Psoas muscle (tissue), 8 donors: Measurements from ENCODE around the gene SYTL5. TPM values are rescaled to one million over a fixed set of nuclear protein-coding genes. Genes with fewer than 3 reads are reported as not detected.

ENCODE experiments used
- ATAC-seq, 4 donors: fragments of 200-7000 bp; cut with Tn5 transposase; one replicate each; pipeline ENCODE4 v1.9.1; 2020; ENCODE audit warnings: moderate library complexity in 3 of 4, mild to moderate bottlenecking in 2 of 4
- DNase-seq, 2 donors: peaks; one replicate each; pipeline ENCODE4 v3.0.0-alpha.2; 2020
- H3K27ac ChIP-seq: fragments of 200-600 bp; one replicate; pipeline ENCODE4 v1.8.0; 2022
- H3K27me3 ChIP-seq, 3 donors: fragments of 200-600 bp in 1 of 3; one replicate each; pipeline versions ENCODE4 v1.6.1 to v1.8.0; 2013 to 2022; ENCODE audit warnings: low read length in 2 of 3, mild to moderate bottlenecking in 2 of 3, moderate library complexity in 1 of 3; ENCODE audit not compliant: insufficient read depth in 3 of 3
- H3K36me3 ChIP-seq, 2 donors: fragments of 200-600 bp in 1 of 2; one replicate each; pipeline versions ENCODE4 v1.6.1 to v1.8.0; 2013 to 2022; ENCODE audit warnings: low read depth in 1 of 2, mild to moderate bottlenecking in 1 of 2, moderate library complexity in 1 of 2; ENCODE audit not compliant: insufficient read depth in 1 of 2
- H3K4me1 ChIP-seq: fragments of 200-600 bp; one replicate; pipeline ENCODE4 v1.8.0; 2022
- H3K4me3 ChIP-seq: fragments of 200-600 bp; one replicate; pipeline ENCODE4 v1.8.0; 2022; ENCODE audit warnings: mild to moderate bottlenecking
- H3K9me3 ChIP-seq: fragments of 200-600 bp; one replicate; pipeline ENCODE4 v1.8.0; 2022
- WGBS, 3 donors: extraction: QIAGEN DNeasy Blood & Tissue Kit; methylation state at CpG; one replicate each; pipeline versions ENCODE4 v1.1.6 to v1.1.7; 2013; 5-methylcytosine and 5-hydroxymethylcytosine counted together
- intact Hi-C, 2 donors: fragments of 100-400 bp; cut with DNase I; formaldehyde crosslinking; loops; one replicate each; pipeline versions ENCODE4 v1.11.0 to v1.14.2; 2022
- polyA plus RNA-seq, 3 donors: library from polyadenylated mRNA; stranded (reverse); fragments of 200-250 nt; gene quantifications; one replicate each; pipeline ENCODE4 v1.2.3, GENCODE V29; 2013
- total RNA-seq, 4 donors: library from RNA; stranded (reverse); fragmentation: NEBNext Ultra II Directional in 2 of 4; extraction: Animal tissue kit (Norgen Biotek cat#: 25700) in 2 of 4; gene quantifications; one replicate each; pipeline versions ENCODE4 v1.2.1 to v1.2.4, GENCODE V29; 2021 to 2023
- TF ChIP-seq, protein P1 (sequence below): fragments of 200-600 bp; IDR thresholded peaks from one replicate; pipeline ENCODE4 v1.8.0; 2022; ENCODE audit warnings: antibody characterized with exemption
- donor health status: healthy with polysubstance abuse.
- donor health status: DM: no; HTN: no; CAD: no; lungs with moderate emphysema.
- donor health status: Bipolar disorder and iron deficiency.
- donor health status: healthy.
- donor health status: DM: yes; HTN: yes; CAD: no.
- donor health status: DM: no; HTN: no; CAD: no.
- donor health status: DM: no; HTN: no; CAD: no.
- donor health status: DM: yes; HTN: yes; CAD: no.

SYTL5 gene
- total and polyA plus RNA-seq, 7 donors, result 0.01 TPM; not detected in 6

DNA sequence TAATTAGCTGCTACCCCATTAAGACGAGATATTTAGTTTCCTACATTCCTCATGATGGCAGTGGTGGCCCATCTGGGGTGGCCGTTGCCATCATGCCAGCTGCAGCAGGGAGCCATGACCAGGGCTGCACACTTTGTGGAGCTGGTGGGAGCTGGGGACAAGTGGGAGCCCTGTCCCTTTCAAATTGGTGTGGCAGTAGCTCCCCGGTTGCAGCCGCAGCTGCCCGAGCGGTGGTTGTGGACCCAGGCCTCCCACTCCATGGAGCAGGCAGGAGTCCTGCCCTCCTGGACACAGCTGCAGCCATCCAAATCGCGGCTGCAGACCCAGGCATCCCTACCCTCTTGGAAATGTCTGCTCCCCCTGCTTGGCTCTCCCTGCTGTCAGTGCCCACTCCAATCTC, 9.3 kb upstream of the SYTL5 start:
- intact Hi-C loops, result no loop called here
- H3K9me3 ChIP-seq, result no peaks in the 10 kb centered on the region
- H3K27ac ChIP-seq, result no peak overlapping the region
- no peaks in the 10 kb centered on the region for H3K27me3 ChIP-seq
- no peak overlapping the region for H3K4me3 ChIP-seq
- H3K36me3 ChIP-seq, result no peaks in the 10 kb centered on the region
- TF ChIP-seq, protein P1, sequence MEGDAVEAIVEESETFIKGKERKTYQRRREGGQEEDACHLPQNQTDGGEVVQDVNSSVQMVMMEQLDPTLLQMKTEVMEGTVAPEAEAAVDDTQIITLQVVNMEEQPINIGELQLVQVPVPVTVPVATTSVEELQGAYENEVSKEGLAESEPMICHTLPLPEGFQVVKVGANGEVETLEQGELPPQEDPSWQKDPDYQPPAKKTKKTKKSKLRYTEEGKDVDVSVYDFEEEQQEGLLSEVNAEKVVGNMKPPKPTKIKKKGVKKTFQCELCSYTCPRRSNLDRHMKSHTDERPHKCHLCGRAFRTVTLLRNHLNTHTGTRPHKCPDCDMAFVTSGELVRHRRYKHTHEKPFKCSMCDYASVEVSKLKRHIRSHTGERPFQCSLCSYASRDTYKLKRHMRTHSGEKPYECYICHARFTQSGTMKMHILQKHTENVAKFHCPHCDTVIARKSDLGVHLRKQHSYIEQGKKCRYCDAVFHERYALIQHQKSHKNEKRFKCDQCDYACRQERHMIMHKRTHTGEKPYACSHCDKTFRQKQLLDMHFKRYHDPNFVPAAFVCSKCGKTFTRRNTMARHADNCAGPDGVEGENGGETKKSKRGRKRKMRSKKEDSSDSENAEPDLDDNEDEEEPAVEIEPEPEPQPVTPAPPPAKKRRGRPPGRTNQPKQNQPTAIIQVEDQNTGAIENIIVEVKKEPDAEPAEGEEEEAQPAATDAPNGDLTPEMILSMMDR, result no peak
- no peaks in the 10 kb centered on the region for H3K4me1 ChIP-seq
- no peak for ATAC-seq
- WGBS, 3 donors, result 71 to 78% (median 75%) methylated on average over 6 to 8 of the region's 8 CpGs
- DNase-seq, result no peak

DNA sequence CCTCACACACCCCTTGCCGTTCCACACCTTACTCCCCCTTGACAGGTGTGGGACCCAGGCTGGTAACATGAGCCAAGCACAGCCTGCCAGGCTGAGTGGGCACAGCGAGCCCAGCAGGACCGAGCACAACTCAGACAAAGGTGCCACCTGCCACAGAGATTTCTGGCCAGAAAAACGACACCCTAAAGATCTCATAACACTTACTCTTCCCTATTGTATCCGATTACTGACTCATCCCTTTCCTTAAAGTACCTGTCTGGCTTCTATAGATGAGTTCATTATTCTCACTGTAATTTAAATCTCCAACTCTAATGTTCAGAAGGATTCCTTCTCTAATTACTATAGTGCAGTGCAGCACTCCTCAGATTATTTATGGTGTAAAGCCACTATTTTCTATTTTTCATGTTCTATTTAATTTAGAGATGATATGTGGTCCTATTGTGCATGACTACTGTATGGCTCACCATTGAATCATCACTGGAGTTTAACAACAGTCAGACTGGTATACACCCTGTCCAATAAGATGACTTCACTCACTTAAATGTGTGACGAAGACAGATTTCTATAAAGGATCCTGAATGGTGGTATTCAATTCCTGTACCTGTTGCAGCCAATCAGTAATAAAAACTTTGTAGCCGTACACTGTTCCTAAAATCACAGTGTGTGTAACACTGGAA, 7.6 kb upstream of the SYTL5 start:
- Histone ChIP-seq H3K4me3 (no peak overlapping the region), H3K27ac (no peak overlapping the region), H3K36me3 (no peaks in the 10 kb centered on the region), H3K4me1 (no peaks in the 10 kb centered on the region), H3K27me3 (no peaks in the 10 kb centered on the region), H3K9me3 (peaks cover 1% of the 10 kb centered on the region)
- ATAC-seq, result no peak
- TF ChIP-seq, protein P1, result no peak
- no peak for DNase-seq
- intact Hi-C loops, result no loop called here
- WGBS, 3 donors, result 43 to 55% (median 48%) methylated on average over 7 of the region's 7 CpGs

DNA sequence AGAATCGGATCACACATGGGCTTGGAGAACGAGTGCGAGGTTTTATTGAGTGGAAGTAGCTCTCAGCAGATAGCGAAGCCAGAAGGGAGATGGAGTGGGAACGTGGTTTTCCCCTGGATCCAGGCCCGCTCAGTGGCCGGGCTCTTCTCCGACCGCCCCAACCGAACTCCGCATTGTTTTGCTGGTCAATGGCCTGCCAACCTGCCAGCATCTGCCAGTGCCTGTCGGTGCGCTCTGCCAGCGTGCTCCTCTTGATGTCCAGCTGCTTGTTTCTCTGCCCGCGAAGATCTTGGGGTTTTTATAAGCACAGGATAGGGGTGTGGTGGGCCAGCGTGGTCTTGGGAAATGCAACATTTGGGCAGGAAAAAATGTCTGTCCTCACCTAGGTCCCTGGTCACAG, 5.6 kb upstream of the SYTL5 start:
- ATAC-seq (no peak), DNase-seq (peak in 1 of 2 donors; percentile 26)
- WGBS, 3 donors, result 86 to 90% (median 90%) methylated on average over 17 of the region's 17 CpGs
- no peak overlapping the region for H3K4me3 ChIP-seq
- no peak overlapping the region for H3K27ac ChIP-seq
- no peaks in the 10 kb centered on the region for H3K4me1 ChIP-seq
- H3K9me3 ChIP-seq, result peaks cover 12% of the 10 kb centered on the region
- no peaks in the 10 kb centered on the region for H3K36me3 ChIP-seq
- TF ChIP-seq, protein P1, result no peak
- intact Hi-C loops, result no loop called here
- H3K27me3 ChIP-seq, result no peaks in the 10 kb centered on the region

DNA sequence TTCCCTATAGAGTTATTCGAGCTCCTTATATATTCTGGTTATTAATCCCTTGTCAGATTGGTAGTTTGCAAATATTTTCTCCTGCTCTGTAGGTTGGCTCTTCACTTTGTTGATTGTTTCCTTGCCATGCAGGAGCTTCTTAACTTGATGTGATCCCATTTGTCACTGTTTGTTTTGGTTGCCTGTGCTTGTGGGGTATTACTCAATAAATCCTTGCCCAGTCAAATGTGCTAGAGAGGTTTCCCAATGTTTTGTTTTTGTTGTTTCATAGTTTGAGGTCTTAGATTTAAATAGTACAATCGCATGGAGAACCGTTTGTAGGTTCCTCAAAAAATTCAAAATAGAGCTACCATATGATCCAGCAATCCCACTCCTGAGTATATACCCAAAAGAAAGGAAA, 2.3 kb upstream of the SYTL5 start:
- Histone ChIP-seq H3K36me3 (no peaks in the 10 kb centered on the region), H3K9me3 (peaks cover 12% of the 10 kb centered on the region), H3K4me3 (no peak overlapping the region), H3K27ac (no peak overlapping the region), H3K27me3 (no peaks in the 10 kb centered on the region), H3K4me1 (no peaks in the 10 kb centered on the region)
- no peak for ATAC-seq
- WGBS, 3 donors, result 75 to 91% (median 90%) methylated on average over 3 of the region's 3 CpGs
- DNase-seq, result no peak
- intact Hi-C loops, result no loop called here
- TF ChIP-seq, protein P1, result no peak

DNA sequence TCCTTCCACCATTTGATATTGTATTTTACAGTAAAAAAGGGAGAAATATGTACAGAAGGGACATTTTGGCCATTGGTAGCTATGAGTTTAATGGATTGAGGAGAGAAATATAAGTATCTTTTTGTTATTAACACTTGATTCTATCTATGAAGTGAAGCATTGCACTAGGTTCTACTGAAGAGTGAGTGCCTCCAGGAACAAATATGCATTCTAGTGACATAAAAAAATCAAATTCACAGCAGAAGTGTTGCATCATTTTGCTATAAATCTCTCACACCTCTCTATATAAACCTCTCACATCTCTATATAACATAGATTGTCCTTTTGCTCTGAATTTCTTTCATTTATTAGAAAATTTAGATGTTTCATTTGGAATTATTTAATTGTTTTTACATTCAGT, 425 bp downstream of the SYTL5 start:
- no peaks in the 10 kb centered on the region for H3K4me1 ChIP-seq
- peaks cover 12% of the 10 kb centered on the region for H3K9me3 ChIP-seq
- no peaks in the 10 kb centered on the region for H3K27me3 ChIP-seq
- H3K4me3 ChIP-seq, result no peak overlapping the region
- TF ChIP-seq, protein P1, result no peak
- H3K27ac ChIP-seq, result no peak overlapping the region
- no peaks in the 10 kb centered on the region for H3K36me3 ChIP-seq
- no peak for ATAC-seq
- DNase-seq, result no peak
- intact Hi-C loops, result no loop called here
